HEK293T (cell line): Measurements from ENCODE around the gene SCARB2.
A peak's percentile ranks its signal among the peaks of the same experiment; 100 is the strongest.

Source experiments
- CTCF ChIA-PET: fragments of 350-600 bp; formaldehyde crosslinking; extraction: SDS; loops from one replicate; lab custom pipeline; 2021; ENCODE audit warnings: antibody characterized with exemption, inconsistent platforms; lab: Yijun Ruan, JAX
- POLR2A ChIA-PET: fragments of 350-600 bp; formaldehyde crosslinking; extraction: SDS; loops from one replicate; lab custom pipeline; 2020; ENCODE audit warnings: antibody characterized with exemption, inconsistent platforms; lab: Yijun Ruan, JAX
- DNase-seq: peaks from one replicate; pipeline ENCODE4 v3.0.0; 2012; ENCODE audit warnings: mixed read lengths; ENCODE audit errors: extremely low spot score
- ARNT ChIP-seq: fragments of 450-650 bp; IDR thresholded peaks from 2 replicates; pipeline ENCODE4 v1.6.1; 2017; ENCODE audit warnings: mild to moderate bottlenecking
- BHLHE40 ChIP-seq: fragments of 450-650 bp; IDR thresholded peaks from 2 replicates; pipeline ENCODE4 v1.6.1; 2016; ENCODE audit warnings: mild to moderate bottlenecking, moderate library complexity, borderline replicate concordance
- CTBP1 ChIP-seq: fragments of 450-650 bp; IDR thresholded peaks from 2 replicates; pipeline ENCODE4 v1.6.1; 2016; ENCODE audit warnings: borderline replicate concordance
- ELF4 ChIP-seq: fragments of 450-650 bp; IDR thresholded peaks from 2 replicates; pipeline ENCODE4 v1.6.1; 2017; ENCODE audit warnings: antibody characterized with exemption
- FOXA1 ChIP-seq: fragments of 450-650 bp; IDR thresholded peaks from 2 replicates; pipeline ENCODE4 v1.6.1; 2016; ENCODE audit warnings: mild to moderate bottlenecking
- FOXK2 ChIP-seq: fragments of 450-650 bp; IDR thresholded peaks from 2 replicates; pipeline ENCODE4 v1.6.1; 2016; ENCODE audit warnings: mild to moderate bottlenecking
- FOXM1 ChIP-seq: fragments of 450-650 bp; IDR thresholded peaks from 2 replicates; pipeline ENCODE4 v1.6.1; 2017; ENCODE audit warnings: mild to moderate bottlenecking, borderline replicate concordance
- HDGF ChIP-seq: fragments of 450-650 bp; IDR thresholded peaks from 2 replicates; pipeline ENCODE4 v1.6.1; 2017; ENCODE audit warnings: antibody characterized with exemption, borderline replicate concordance
- L3MBTL2 ChIP-seq: fragments of 450-650 bp; conservative IDR thresholded peaks from 2 replicates; pipeline ENCODE4 v1.6.1; 2016; ENCODE audit warnings: mild to moderate bottlenecking
- LEF1 ChIP-seq: fragments of 450-650 bp; IDR thresholded peaks from 2 replicates; pipeline ENCODE4 v1.6.1; 2017; ENCODE audit warnings: mild to moderate bottlenecking, borderline replicate concordance
- NFRKB ChIP-seq: fragments of 450-650 bp; IDR thresholded peaks from 2 replicates; pipeline ENCODE4 v1.6.1; 2016; ENCODE audit warnings: mild to moderate bottlenecking, moderate library complexity
- PKNOX1 ChIP-seq: fragments of 450-650 bp; IDR thresholded peaks from 2 replicates; pipeline ENCODE4 v1.6.1; 2016
- SP1 ChIP-seq: fragments of 450-650 bp; IDR thresholded peaks from 2 replicates; pipeline ENCODE4 v1.6.1; 2017
- SUZ12 ChIP-seq: fragments of 450-650 bp; IDR thresholded peaks from 2 replicates; pipeline ENCODE4 v1.6.1; 2016; ENCODE audit warnings: mild to moderate bottlenecking
- TARDBP ChIP-seq: fragments of 450-650 bp; IDR thresholded peaks from 2 replicates; pipeline ENCODE4 v1.6.1; 2016
- ZNF384 ChIP-seq: fragments of 450-650 bp; IDR thresholded peaks from 2 replicates; pipeline ENCODE4 v1.6.1; 2016

SCARB2 gene

GRCh38 chr4:76199664-76200211, 13.9 kb downstream of the SCARB2 start:
- DNase-seq, result no peak
- TF ChIP-seq L3MBTL2 (no peak), FOXA1 (no peak), NFRKB (no peak), ARNT (no peak), TARDBP (no peak), FOXK2 (no peak), CTBP1 (no peak), LEF1 (no peak), ELF4 (no peak), ZNF384 (no peak), HDGF (no peak), BHLHE40 (no peak)
- CTCF ChIA-PET, result no interaction called here
- POLR2A ChIA-PET, result no interaction called here

DNA sequence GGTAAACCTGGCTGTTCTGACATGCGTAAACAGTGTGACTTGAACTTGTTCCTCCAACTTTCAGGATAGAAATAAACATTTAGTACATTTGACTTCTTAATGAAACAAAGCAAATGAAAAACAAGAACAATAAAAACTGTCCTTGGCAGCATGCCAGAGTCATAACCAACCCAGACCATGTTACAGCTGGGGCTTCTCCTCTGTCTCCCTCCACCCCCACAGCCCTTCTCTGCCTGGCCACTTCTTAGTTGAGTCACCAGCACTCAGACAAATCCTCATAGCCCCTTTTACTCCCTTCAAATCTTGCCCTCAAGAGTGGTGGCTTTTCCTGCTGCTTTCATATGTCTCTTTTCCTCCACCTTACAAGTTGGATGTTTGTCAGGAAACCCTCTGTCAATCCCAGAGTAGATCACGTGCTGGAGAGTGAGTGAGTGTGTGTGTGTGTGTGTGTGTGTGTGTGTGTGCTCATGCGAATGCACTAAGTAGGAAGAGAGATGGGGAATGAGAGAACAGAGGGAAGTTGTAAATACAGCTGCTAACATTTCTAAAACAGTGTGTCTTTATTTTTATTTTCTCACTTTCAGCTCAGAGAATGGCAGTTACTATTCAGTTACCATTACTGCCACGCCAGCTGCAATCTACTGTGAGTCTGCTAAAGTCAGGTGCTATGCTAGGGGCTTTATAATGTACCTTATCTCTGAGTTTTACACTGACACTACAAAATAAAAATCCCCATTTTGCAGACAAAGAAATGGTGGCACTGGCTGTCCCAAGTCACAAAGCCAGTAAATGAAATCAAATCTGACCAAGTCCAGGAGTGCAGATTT, 15.0 kb downstream of the SCARB2 start:
- CTCF ChIA-PET, result interaction anchor here (0.9 kb wide), 1 partner anchor 19 kb away, joined by 4 read pairs; no protein-coding TSS in a partner anchor

GRCh38 chr4:76197971-76198410, 15.6 kb downstream of the SCARB2 start:
- POLR2A ChIA-PET, result interaction anchor here (0.8 kb wide), 1 partner anchor 15 kb away, joined by 5 read pairs; no protein-coding TSS in a partner anchor
- TF ChIP-seq NFRKB (no peak), SUZ12 (no peak), TARDBP (no peak), LEF1 (no peak), FOXA1 (no peak), HDGF (no peak)
- DNase-seq, result no peak
- CTCF ChIA-PET, result interaction anchor here (0.9 kb wide), 1 partner anchor 18 kb away, joined by 4 read pairs; no protein-coding TSS in a partner anchor

More for the DNA sequence above, 15.0 kb downstream of the SCARB2 start:
- DNase-seq, result peak; percentile 53
- POLR2A ChIA-PET, result interaction anchor here (0.8 kb wide), 1 partner anchor 14 kb away, joined by 5 read pairs; no protein-coding TSS in a partner anchor
- TF ChIP-seq FOXK2 (no peak), SUZ12 (no peak), ZNF384 (no peak), NFRKB (no peak), FOXM1 (no peak), HDGF (0 out of 2 replicates have a peak, but pooled peaks have one; percentile 35), SP1 (no peak), TARDBP (no peak), ARNT (no peak), BHLHE40 (peak; percentile 58; the same call in 1 of the 2 replicates), ELF4 (no peak), PKNOX1 (peak; percentile 89), FOXA1 (no peak), CTBP1 (no peak), LEF1 (no peak), L3MBTL2 (peak; percentile 35; the same call in 1 of the 2 replicates)

DNA sequence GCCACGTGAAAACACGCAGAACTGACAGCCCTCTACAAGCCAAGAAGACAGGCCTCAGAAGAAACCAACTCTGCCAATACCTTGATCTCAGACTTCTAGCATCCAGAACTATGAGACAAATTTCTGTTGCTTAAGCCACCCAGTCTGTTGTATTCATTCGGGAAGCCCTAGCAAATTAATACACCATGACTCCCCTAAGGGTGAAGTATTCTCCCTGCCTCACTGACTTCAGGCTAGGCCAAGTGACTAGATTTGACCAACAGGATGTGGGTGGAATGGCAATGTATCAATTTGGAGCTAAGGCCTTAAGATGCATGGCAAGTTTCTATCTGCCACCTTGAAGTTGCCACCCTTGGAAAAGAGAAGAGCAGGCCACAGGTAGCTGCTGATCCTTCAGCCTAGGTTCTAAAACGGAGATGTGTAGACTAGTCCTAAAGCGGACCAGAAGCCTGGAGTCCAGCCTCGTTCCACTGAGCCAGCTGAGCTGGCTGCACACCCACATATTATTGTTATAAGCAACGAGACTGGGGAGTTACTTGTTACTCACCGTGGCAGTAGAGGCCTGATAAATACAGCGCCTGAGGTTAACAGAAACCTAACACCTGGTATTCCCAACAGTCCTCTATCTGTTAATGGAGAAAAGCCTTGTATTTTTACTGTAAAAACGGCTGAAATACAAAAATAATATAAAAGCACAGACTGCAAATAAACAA, 16.4 kb downstream of the SCARB2 start:
- POLR2A ChIA-PET, result no interaction called here
- CTCF ChIA-PET, result interaction anchor here (1.1 kb wide), 1 partner anchor 17 kb away, joined by 5 read pairs; no protein-coding TSS in a partner anchor
- no peak for TF ChIP-seq FOXA1
- TF ChIP-seq ELF4, result no peak
- no peak for TF ChIP-seq SUZ12
- TF ChIP-seq TARDBP, result no peak
- no peak for TF ChIP-seq LEF1
- no peak for TF ChIP-seq FOXM1
- TF ChIP-seq SP1, result no peak
- no peak for TF ChIP-seq ZNF384
- no peak for TF ChIP-seq BHLHE40
- TF ChIP-seq ARNT, result no peak
- TF ChIP-seq PKNOX1, result no peak
- TF ChIP-seq HDGF, result no peak
- no peak for TF ChIP-seq NFRKB
- no peak for DNase-seq

DNA sequence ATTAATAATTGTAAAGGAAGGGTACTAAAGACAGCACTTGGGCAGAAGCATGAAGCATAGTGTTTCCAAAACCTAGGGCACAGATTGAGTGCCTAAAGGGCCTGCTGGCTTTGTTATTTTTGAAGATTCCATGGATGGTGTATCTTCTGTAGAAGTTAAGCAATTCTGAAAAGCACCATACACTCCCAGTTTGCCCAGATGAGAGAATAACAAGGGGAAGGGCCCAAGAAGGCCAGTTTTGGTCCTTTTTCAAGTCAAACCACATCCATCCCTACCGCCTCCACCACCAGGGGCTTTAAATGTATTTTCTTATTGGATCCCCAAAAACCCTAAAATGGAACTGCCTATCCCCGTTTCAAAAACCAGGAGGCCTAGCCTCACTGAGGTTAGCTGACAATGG, 17.2 kb downstream of the SCARB2 start:
- POLR2A ChIA-PET, result no interaction called here
- CTCF ChIA-PET, result no interaction called here

More for the DNA sequence above, 17.2 kb downstream of the SCARB2 start:
- TF ChIP-seq PKNOX1, result no peak
- no peak for TF ChIP-seq SP1
- no peak for TF ChIP-seq L3MBTL2
- no peak for TF ChIP-seq TARDBP
- TF ChIP-seq ARNT, result no peak
- no peak for DNase-seq
